GM21528 (cell line): Measurements from ENCODE around the gene PSTPIP2.

Experiments used
- ATAC-seq: cut with Tn5 transposase; IDR thresholded peaks from one replicate; pipeline ENCODE4 v1.9.1; 2021; ENCODE audit warnings: mild to moderate bottlenecking, moderate library complexity; ENCODE audit not compliant: unreplicated experiment, low FRiP score

Gene PSTPIP2

DNA sequence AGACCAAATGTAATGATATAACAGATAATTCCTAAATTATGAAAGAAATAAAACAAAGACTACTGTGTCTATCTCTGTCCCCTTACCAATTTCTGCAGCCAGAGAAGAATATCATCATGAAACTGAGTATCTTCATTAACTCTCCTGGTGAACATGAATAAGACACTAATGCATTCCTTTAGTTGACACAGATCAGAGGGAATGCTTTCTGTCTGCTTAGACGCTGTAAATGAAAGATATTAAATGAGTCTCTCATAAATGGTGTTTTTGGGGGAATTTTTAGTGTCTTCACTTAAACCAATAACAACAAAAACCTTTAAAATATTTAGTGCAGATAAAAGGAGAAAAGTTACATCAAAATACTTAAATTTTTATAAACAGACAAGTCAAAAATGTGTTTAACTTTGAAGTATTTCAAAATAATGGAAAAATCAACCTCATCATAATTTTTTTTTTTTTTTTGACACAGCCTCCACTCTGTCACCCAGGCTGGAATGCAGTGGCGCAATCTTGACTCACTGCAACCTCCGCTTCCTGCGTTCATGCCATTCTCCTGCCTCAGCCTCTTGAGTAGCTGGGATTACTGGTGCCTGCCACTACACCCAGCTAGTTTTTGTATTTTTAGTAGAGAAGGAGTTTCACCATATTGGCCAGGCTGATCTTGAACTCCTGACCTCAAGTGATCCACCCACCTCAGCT, 120.9 kb downstream of the PSTPIP2 start:
- ATAC-seq: no peak

DNA sequence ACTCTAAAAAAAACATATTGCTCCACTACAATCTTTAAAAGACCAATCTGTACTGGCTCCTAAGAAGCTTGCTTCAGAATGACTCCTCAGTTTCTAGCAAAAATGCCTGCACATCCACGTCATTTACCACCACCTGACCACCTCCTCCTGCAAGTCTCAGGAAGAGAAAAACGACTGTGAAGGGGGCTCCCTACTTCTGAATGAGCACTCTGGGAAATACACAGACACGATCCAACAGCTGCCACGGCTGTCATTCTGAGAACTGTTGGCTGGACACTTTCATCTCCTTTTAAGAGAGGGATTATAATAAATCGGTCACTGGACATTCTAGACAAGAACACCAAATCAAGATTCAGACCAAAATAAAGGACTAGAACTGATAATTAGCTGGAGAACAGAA, 126.4 kb downstream of the PSTPIP2 start:
- ATAC-seq: no peak

DNA sequence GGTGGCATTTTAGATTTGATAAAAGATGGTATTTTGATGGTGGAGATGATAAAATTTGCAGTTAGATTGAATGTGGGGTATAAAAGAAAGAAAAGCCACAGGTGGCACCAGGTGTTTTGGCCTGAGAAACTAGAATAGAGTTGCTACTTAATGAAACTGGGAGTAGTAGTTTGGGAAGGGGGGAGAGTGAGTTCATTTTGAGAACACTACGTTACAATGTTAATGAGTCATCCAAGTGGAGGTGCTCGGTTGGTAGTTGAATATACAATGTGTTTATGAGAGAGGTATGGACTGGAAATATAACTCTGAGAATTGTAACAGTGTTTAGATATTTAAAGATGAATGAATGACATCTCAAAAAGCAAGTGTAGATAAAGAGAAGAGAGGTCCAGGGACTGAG, 131.3 kb downstream of the PSTPIP2 start:
- no peak for ATAC-seq

DNA sequence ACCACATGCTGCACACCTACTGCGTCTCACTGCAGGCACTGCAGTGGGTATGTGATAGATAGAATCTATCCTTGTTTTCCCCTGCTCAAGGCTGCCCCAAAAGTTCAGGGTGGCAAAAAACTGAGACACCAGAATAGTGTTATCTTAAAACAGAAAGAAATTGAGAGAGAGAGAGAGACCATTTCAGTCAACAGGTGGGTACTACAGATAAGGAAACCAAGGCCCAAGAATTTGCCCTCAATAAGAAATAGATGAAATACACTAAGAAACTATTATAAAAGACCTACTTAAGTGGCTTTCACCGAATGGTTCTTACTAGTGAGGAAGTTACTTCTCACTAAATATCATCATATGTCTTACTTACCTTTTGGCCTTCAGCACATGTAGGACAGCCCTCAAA, 132.8 kb downstream of the PSTPIP2 start:
- no peak for ATAC-seq

DNA sequence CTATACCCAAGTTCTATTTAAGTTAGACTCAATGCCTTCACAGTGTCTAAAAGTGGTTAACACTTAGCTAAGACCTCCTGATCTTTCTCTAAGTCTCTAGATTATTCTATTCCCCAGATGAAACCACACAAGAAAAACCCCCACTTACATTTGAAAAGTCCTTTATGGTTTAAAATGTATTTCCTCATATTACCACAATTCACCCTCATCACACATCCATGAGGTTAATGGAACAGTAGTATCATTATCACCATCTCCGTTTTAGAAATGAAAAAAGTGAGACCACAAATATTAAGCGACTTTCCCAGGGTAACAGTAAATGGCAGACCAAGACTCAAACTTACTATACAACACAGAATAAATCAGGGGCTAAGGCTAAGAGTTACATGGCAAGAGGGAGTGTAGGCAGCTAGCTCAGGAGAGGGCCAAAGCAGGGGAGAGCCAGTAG, 133.5 kb downstream of the PSTPIP2 start:
- ATAC-seq: no peak

DNA sequence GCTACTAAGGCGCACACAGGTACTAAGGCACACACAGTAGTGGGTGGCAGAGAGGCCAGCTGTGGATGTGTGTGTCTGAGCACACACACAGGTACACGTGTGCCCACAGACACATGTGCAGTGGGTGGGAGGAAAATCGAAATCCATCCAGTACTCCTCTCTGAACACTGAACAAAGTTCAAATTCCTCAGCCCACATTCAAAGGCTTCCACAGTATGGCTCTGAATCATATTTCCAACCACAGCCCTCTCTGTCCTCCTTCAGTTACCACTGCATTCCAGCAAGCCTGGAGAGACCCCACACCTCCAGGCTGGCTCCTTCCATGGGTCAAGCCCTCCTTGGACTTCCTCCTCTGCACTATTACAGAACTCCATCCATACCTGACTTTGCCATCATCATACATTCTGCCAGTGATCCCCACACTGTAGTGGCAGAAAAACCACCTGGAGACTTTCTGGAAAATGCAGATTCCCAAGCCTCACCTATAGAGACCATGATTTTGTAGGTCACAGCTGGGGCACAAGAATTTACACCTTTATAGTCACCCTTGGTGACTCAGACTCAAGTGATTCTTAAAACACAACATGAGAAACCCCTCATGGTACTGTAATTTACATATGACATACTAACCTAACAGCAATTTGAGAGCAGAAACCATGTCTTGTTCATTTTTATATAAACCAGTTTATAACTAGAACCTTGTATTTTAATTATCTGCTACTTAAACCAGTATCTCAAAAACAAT, 136.3 kb downstream of the PSTPIP2 start:
- ATAC-seq: no peak
